Activated T-cell treated with anti-CD3 and anti-CD28 coated beads, Interleukin-2, amount 50 U/mL, for 4 hours (primary cell): ENCODE data around the gene NSMCE1. TPM values are rescaled to one million over a fixed set of nuclear protein-coding genes. Genes with fewer than 3 reads are reported as not detected.
A peak's percentile ranks its signal among the peaks of the same experiment; 100 is the strongest.

Experiments
- ATAC-seq, 2 donors: fragments of 200-7000 bp; cut with Tn5 transposase; one replicate each; pipeline ENCODE4 v1.10.0; 2021
- DNase-seq: peaks from one replicate; pipeline ENCODE4 v3.0.0-alpha.2; 2020
- H3K27me3 Mint-ChIP-seq: one replicate; pipeline ENCODE4 v1.8.0; 2021; ENCODE audit warnings: low read depth, mixed read lengths
- H3K36me3 Mint-ChIP-seq: one replicate; pipeline ENCODE4 v1.8.0; 2022; ENCODE audit warnings: mixed read lengths; ENCODE audit not compliant: insufficient read depth
- H3K4me1 Mint-ChIP-seq: one replicate; pipeline ENCODE4 v1.8.0; 2021; ENCODE audit warnings: low read depth, mixed read lengths
- H3K4me3 Mint-ChIP-seq: one replicate; pipeline ENCODE4 v1.8.0; 2021; ENCODE audit warnings: mild to moderate bottlenecking, moderate library complexity, mixed read lengths
- H3K9me3 Mint-ChIP-seq: one replicate; pipeline ENCODE4 v1.8.0; 2021; ENCODE audit warnings: mixed read lengths
- total RNA-seq, 3 donors: library from RNA; stranded (reverse); gene quantifications; one replicate each; pipeline ENCODE4 v1.2.1, GENCODE V29; 2021

The NSMCE1 gene
- total RNA-seq, result 100 to 1,000 TPM; 109 to 111 (median 111) TPM

GRCh38 chr16:27268376-27269299, at the start of gene NSMCE1:
Gene NSMCE1 (minus strand): TSS chr16:27268772. CDS start chr16:27257570, 11,202 bp downstream.
- peaks cover 12% of the 10 kb centered on the region for H3K36me3 Mint-ChIP-seq

GRCh38 chr16:27317738-27318391, 49.3 kb upstream of the NSMCE1 start:
- peak; percentile 47 for ATAC-seq
- Mint-ChIP-seq H3K4me1 (peaks cover 79% of the 10 kb centered on the region), H3K27me3 (no peaks in the 10 kb centered on the region), H3K4me3 (peak overlapping the region; percentile 90), H3K36me3 (peaks cover 25% of the 10 kb centered on the region), H3K9me3 (no peaks in the 10 kb centered on the region)
- DNase-seq, result peak; percentile 50

More at GRCh38 chr16:27268376-27269299, at the start of gene NSMCE1:
- H3K27me3 Mint-ChIP-seq, result no peaks in the 10 kb centered on the region
- ATAC-seq (peak; percentile 97 to 99), DNase-seq (peak; percentile 96)
- H3K9me3 Mint-ChIP-seq, result no peaks in the 10 kb centered on the region
- H3K4me1 Mint-ChIP-seq, result peaks cover 76% of the 10 kb centered on the region
- peak within 1 kb of the TSS; percentile 97 for H3K4me3 Mint-ChIP-seq

- DNase-seq, result no peak
- Mint-ChIP-seq H3K27me3 (no peaks in the 10 kb centered on the region), H3K36me3 (peaks cover 20% of the 10 kb centered on the region), H3K4me1 (peaks cover 74% of the 10 kb centered on the region), H3K9me3 (no peaks in the 10 kb centered on the region), H3K4me3 (peak overlapping the region; percentile 90)
- ATAC-seq, result no peak
Observed at GRCh38 chr16:27317320-27317719, 48.7 kb upstream of the NSMCE1 start.

- DNase-seq (no peak), ATAC-seq (no peak)
- H3K4me1 Mint-ChIP-seq, result peaks cover 70% of the 10 kb centered on the region
- no peaks in the 10 kb centered on the region for H3K27me3 Mint-ChIP-seq
- H3K4me3 Mint-ChIP-seq, result peak overlapping the region; percentile 90
- peaks cover 20% of the 10 kb centered on the region for H3K36me3 Mint-ChIP-seq
- H3K9me3 Mint-ChIP-seq, result no peaks in the 10 kb centered on the region
Observed at GRCh38 chr16:27316038-27316680, 47.6 kb upstream of the NSMCE1 start.

- Mint-ChIP-seq H3K9me3 (no peaks in the 10 kb centered on the region), H3K27me3 (no peaks in the 10 kb centered on the region), H3K4me3 (peak overlapping the region; percentile 90), H3K36me3 (peaks cover 20% of the 10 kb centered on the region), H3K4me1 (peaks cover 66% of the 10 kb centered on the region)
- DNase-seq, result peak; percentile 32
- ATAC-seq, result peak; percentile 9 to 12
Observed at GRCh38 chr16:27315333-27316037, 46.9 kb upstream of the NSMCE1 start.

- H3K9me3 Mint-ChIP-seq, result no peaks in the 10 kb centered on the region
- ATAC-seq, result no peak
- peak overlapping the region; percentile 90 for H3K4me3 Mint-ChIP-seq
- no peaks in the 10 kb centered on the region for H3K27me3 Mint-ChIP-seq
- peaks cover 18% of the 10 kb centered on the region for H3K36me3 Mint-ChIP-seq
- H3K4me1 Mint-ChIP-seq, result peaks cover 63% of the 10 kb centered on the region
- DNase-seq, result no peak
Observed at GRCh38 chr16:27314986-27315332, 46.4 kb upstream of the NSMCE1 start.

- peak; percentile 53 for DNase-seq
- peaks cover 56% of the 10 kb centered on the region for H3K4me1 Mint-ChIP-seq
- no peaks in the 10 kb centered on the region for H3K9me3 Mint-ChIP-seq
- H3K27me3 Mint-ChIP-seq, result no peaks in the 10 kb centered on the region
- peaks cover 15% of the 10 kb centered on the region for H3K36me3 Mint-ChIP-seq
- ATAC-seq, result peak; percentile 9 to 15
- peak overlapping the region; percentile 90 for H3K4me3 Mint-ChIP-seq
Observed at GRCh38 chr16:27314161-27314723, 45.7 kb upstream of the NSMCE1 start.

GRCh38 chr16:27313422-27314160, 45.0 kb upstream of the NSMCE1 start, which contains the start of gene IL4R:
Gene IL4R (plus strand): TSS chr16:27313974. CDS start chr16:27340204, 26,230 bp downstream.
- H3K4me1 Mint-ChIP-seq, result peaks cover 49% of the 10 kb centered on the region
- peaks cover 10% of the 10 kb centered on the region for H3K36me3 Mint-ChIP-seq
- H3K4me3 Mint-ChIP-seq, result peak within 1 kb of the TSS; percentile 90
- H3K27me3 Mint-ChIP-seq, result no peaks in the 10 kb centered on the region
- H3K9me3 Mint-ChIP-seq, result no peaks in the 10 kb centered on the region
- peak; percentile 61 for DNase-seq
- peak; percentile 35 to 36 for ATAC-seq

- Mint-ChIP-seq H3K36me3 (peaks cover 8% of the 10 kb centered on the region), H3K9me3 (no peaks in the 10 kb centered on the region), H3K4me3 (peak overlapping the region; percentile 90), H3K4me1 (peaks cover 41% of the 10 kb centered on the region), H3K27me3 (no peaks in the 10 kb centered on the region)
- DNase-seq, result no peak
- no peak for ATAC-seq
Observed at GRCh38 chr16:27312580-27313421, 44.2 kb upstream of the NSMCE1 start.

- ATAC-seq (no peak), DNase-seq (no peak)
- Mint-ChIP-seq H3K4me3 (peak overlapping the region; percentile 45), H3K9me3 (no peaks in the 10 kb centered on the region), H3K27me3 (no peaks in the 10 kb centered on the region), H3K36me3 (peaks cover 6% of the 10 kb centered on the region), H3K4me1 (peaks cover 32% of the 10 kb centered on the region)
Observed at GRCh38 chr16:27311897-27312303, 43.3 kb upstream of the NSMCE1 start.

GRCh38 chr16:27311448-27311830, 42.9 kb upstream of the NSMCE1 start:
- Mint-ChIP-seq H3K9me3 (no peaks in the 10 kb centered on the region), H3K36me3 (peaks cover 6% of the 10 kb centered on the region), H3K4me1 (peaks cover 30% of the 10 kb centered on the region), H3K4me3 (no peak overlapping the region), H3K27me3 (no peaks in the 10 kb centered on the region)
- ATAC-seq (no peak), DNase-seq (no peak)

GRCh38 chr16:27310576-27311447, 42.2 kb upstream of the NSMCE1 start:
- ATAC-seq (no peak), DNase-seq (no peak)
- H3K36me3 Mint-ChIP-seq, result peaks cover 6% of the 10 kb centered on the region
- H3K4me3 Mint-ChIP-seq, result peak overlapping the region; percentile 1
- peaks cover 24% of the 10 kb centered on the region for H3K4me1 Mint-ChIP-seq
- peaks cover 2% of the 10 kb centered on the region for H3K9me3 Mint-ChIP-seq
- H3K27me3 Mint-ChIP-seq, result no peaks in the 10 kb centered on the region
